H1 (cell line): ENCODE results near the gene DUSP12. TPM values are rescaled to one million over a fixed set of nuclear protein-coding genes. Genes with fewer than 3 reads are reported as not detected.

Experiments used
- CBX5 ChIP-seq: fragments of 300-800, 300-1000 bp; sonication (generic); IDR thresholded peaks from 2 replicates; pipeline ENCODE4 v1.7.1; 2016; ENCODE audit warnings: antibody characterized with exemption, low read length, low read depth
- CEBPB ChIP-seq: IDR thresholded peaks from 2 replicates; pipeline ENCODE4 v1.6.1; 2012; ENCODE audit warnings: low read depth, low read length
- CHD7 ChIP-seq: fragments of 300-600 bp; sonication (generic); IDR thresholded peaks from 2 replicates; pipeline ENCODE4 v1.7.1; 2012; ENCODE audit warnings: low read length, moderate library complexity, mild to moderate bottlenecking, inconsistent platforms; ENCODE audit not compliant: insufficient replicate concordance
- EZH2 ChIP-seq: fragments of 200-600 bp; sonication (generic); IDR thresholded peaks from 2 replicates; pipeline ENCODE4 v1.7.1; 2012; ENCODE audit warnings: low read depth, mild to moderate bottlenecking, moderate library complexity, low read length, inconsistent platforms; ENCODE audit not compliant: severe bottlenecking
- POLR2AphosphoS5 ChIP-seq: IDR thresholded peaks from 2 replicates; pipeline ENCODE4 v1.6.1; 2011; ENCODE audit warnings: low read depth, low read length
- SAP30 ChIP-seq: fragments of 300-600 bp; sonication (generic); IDR thresholded peaks from 2 replicates; pipeline ENCODE4 v1.7.1; 2012; ENCODE audit warnings: low read length, moderate library complexity, mild to moderate bottlenecking, inconsistent platforms; ENCODE audit not compliant: insufficient read depth, insufficient replicate concordance
- TAF1 ChIP-seq: IDR thresholded peaks from 2 replicates; pipeline ENCODE4 v1.6.1; 2011; ENCODE audit warnings: mild to moderate bottlenecking, low read depth, low read length
- polyA plus RNA-seq, 7 experiments: library from polyadenylated mRNA; depleted of rRNA in 3 of 7; stranded (reverse) in 5 of 7; unstranded in 2 of 7; fragments of >200 nt in 5 of 7; fragments of 200-250 nt in 2 of 7; gene quantifications; 1 replicate in 5 of 7; 2 replicates in 1 of 7; 4 replicates in 1 of 7; pipeline versions ENCODE4 v1.2.1 to v1.2.3, GENCODE V29; 2011 to 2013; ENCODE audit warnings: missing spikeins in 2 of 7, mixed read lengths in 2 of 7
- total RNA-seq: library from RNA; stranded (reverse); fragmentation: NEBNext Ultra II Directional; extraction: Animal tissue kit (Norgen Biotek cat#: 25700); gene quantifications from 2 replicates; pipeline ENCODE4 v1.2.1, GENCODE V29; 2021
- TF ChIP-seq, protein P1 (sequence below): IDR thresholded peaks from 2 replicates; pipeline ENCODE4 v1.6.1; 2011; ENCODE audit warnings: low read depth, mild to moderate bottlenecking, low read length; ENCODE audit not compliant: insufficient read depth
- TF ChIP-seq, protein P2 (sequence below): IDR thresholded peaks from 2 replicates; pipeline ENCODE4 v1.6.1; 2012; ENCODE audit warnings: inconsistent platforms

Gene DUSP12
- total and polyA plus RNA-seq, 2 of the 8 experiments (the other 6 are each of a cell fraction or from before 2014, with no cell fraction given) = 27.6 to 33.9 TPM

- TF ChIP-seq CHD7 = no peak
- TF ChIP-seq SAP30 = no peak
- TF ChIP-seq CBX5 = no peak
- no peak for TF ChIP-seq EZH2
- TF ChIP-seq, protein P1, sequence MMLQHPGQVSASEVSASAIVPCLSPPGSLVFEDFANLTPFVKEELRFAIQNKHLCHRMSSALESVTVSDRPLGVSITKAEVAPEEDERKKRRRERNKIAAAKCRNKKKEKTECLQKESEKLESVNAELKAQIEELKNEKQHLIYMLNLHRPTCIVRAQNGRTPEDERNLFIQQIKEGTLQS = no peak
- no peak for TF ChIP-seq CEBPB
- no peak for TF ChIP-seq TAF1
- no peak for TF ChIP-seq POLR2AphosphoS5
- TF ChIP-seq, protein P2, sequence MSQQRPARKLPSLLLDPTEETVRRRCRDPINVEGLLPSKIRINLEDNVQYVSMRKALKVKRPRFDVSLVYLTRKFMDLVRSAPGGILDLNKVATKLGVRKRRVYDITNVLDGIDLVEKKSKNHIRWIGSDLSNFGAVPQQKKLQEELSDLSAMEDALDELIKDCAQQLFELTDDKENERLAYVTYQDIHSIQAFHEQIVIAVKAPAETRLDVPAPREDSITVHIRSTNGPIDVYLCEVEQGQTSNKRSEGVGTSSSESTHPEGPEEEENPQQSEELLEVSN = no peak
Measured at GRCh38 chr1:161768986-161769672, 19.5 kb downstream of the DUSP12 start (continued).
